Suppressor macrophage treated with lipopolysaccharide for 1 hour (primary cell): ENCODE results near the gene SNRPD2.
"Not testable (repeated sequence)": the region's sequence is repeated elsewhere in the genome, so short reads cannot be mapped to it uniquely, and the experiment has no call there.

Experiments used
- DNase-seq, 3 donors: peaks; one replicate each; pipeline ENCODE4 v3.0.0-alpha.2; 2020 to 2022

SNRPD2 gene

GRCh38 chr19:45701676-45702075 lies 9.9 kb upstream of the SNRPD2 start:
- no peak for DNase-seq

GRCh38 chr19:45693106-45693788 lies 1.5 kb upstream of the SNRPD2 start:
- peak; percentile 80 to 92 (median 83) for DNase-seq

GRCh38 chr19:45692187-45693105 lies 693 bp upstream of the SNRPD2 start, which contains the start of gene QPCTL:
QPCTL (plus strand) TSS chr19:45692666; CDS start chr19:45692704, 38 bp downstream.
- DNase-seq: peak; percentile 98 to 99 (median 99)

- DNase-seq: no peak
Observed at GRCh38 chr19:45687599-45687998, 4.2 kb downstream of the SNRPD2 start.

GRCh38 chr19:45685045-45685444 lies 6.7 kb downstream of the SNRPD2 start:
- not testable (repeated sequence) for DNase-seq

- no peak for DNase-seq
Observed at GRCh38 chr19:45682908-45683307, 8.8 kb downstream of the SNRPD2 start.

GRCh38 chr19:45682117-45682516 lies 9.6 kb downstream of the SNRPD2 start:
- DNase-seq: no peak

GRCh38 chr19:45681391-45682015 lies 10.2 kb downstream of the SNRPD2 start:
- peak; percentile 80 to 88 (median 84) for DNase-seq

GRCh38 chr19:45677351-45678230 lies 14.2 kb downstream of the SNRPD2 start:
- peak; percentile 56 to 70 (median 57) for DNase-seq

GRCh38 chr19:45676851-45677263 lies 14.9 kb downstream of the SNRPD2 start:
- DNase-seq: no peak

- no peak for DNase-seq
Observed at GRCh38 chr19:45674946-45675345, 16.8 kb downstream of the SNRPD2 start.

GRCh38 chr19:45670670-45671453 lies 20.9 kb downstream of the SNRPD2 start:
- DNase-seq: peak; percentile 78 to 93 (median 82)

GRCh38 chr19:45668342-45668871 lies 23.3 kb downstream of the SNRPD2 start:
- DNase-seq: peak; percentile 44 to 58 (median 53)

GRCh38 chr19:45667620-45668341 lies 24.0 kb downstream of the SNRPD2 start, which contains the start of gene GIPR:
GIPR (plus strand) TSS chr19:45668221; CDS start chr19:45669521, 1,300 bp downstream.
- DNase-seq: peak; percentile 72 to 83 (median 77)

- peak in 1 of 3 donors; percentile 9 for DNase-seq
Observed at GRCh38 chr19:45664575-45664974, 27.2 kb downstream of the SNRPD2 start.

- DNase-seq: no peak
Observed at GRCh38 chr19:45663800-45664199, 28.0 kb downstream of the SNRPD2 start.

GRCh38 chr19:45660636-45661035 lies 31.1 kb downstream of the SNRPD2 start:
- DNase-seq: no peak

GRCh38 chr19:45659096-45659729 lies 32.5 kb downstream of the SNRPD2 start:
- no peak for DNase-seq

GRCh38 chr19:45657520-45658167 lies 34.1 kb downstream of the SNRPD2 start:
- DNase-seq: no peak
